Posterior vena cava (tissue), 2 donors: ENCODE results near the gene WIZ. TPM values are rescaled to one million over a fixed set of nuclear protein-coding genes. Genes with fewer than 3 reads are reported as not detected.

Experiments used
- DNase-seq: peaks from one replicate; pipeline ENCODE4 v3.0.0-alpha.2; 2020; ENCODE audit warnings: low spot score
- intact Hi-C, 2 donors: fragments of 100-400 bp; cut with DNase I; formaldehyde crosslinking; loops; one replicate each; pipeline versions ENCODE4 v1.14.1 to v1.14.2; 2022 to 2023
- total RNA-seq, 2 donors: library from RNA; stranded (reverse); fragmentation: NEBNext Ultra II Directional; extraction: Animal tissue kit (Norgen Biotek cat#: 25700); gene quantifications; one replicate each; pipeline ENCODE4 v1.2.1, GENCODE V29; 2021
- donor health status: DM: yes; HTN: yes; CAD: no.
- donor health status: DM: yes; HTN: yes; CAD: no.

WIZ gene
- total RNA-seq, 2 donors from 2014 or later, result 33.2 to 44.2 TPM

- intact Hi-C loops, result loop anchor here in 1 of 2 donors (10.0 kb wide), 1 partner anchor 87 kb away; no protein-coding TSS in a partner anchor
- no peak for DNase-seq
Measured at GRCh38 chr19:15467734-15468214, 18.0 kb upstream of the WIZ start.

- intact Hi-C loops, result loop anchor here in 1 of 2 donors (10.0 kb wide), 1 partner anchor 88 kb away; no protein-coding TSS in a partner anchor
- DNase-seq, result no peak
Measured at GRCh38 chr19:15466851-15467733, 17.3 kb upstream of the WIZ start.

- DNase-seq, result no peak
- intact Hi-C loops, result loop anchor here in 1 of 2 donors (5.0 to 10.0 kb wide), 2 partner anchors 90 to 362 kb away; no protein-coding TSS in a partner anchor
Measured at GRCh38 chr19:15464394-15465385, 14.9 kb upstream of the WIZ start, which contains the start of gene RASAL3. RASAL3 (minus strand) TSS chr19:15464544; CDS start chr19:15464358, 186 bp downstream.

GRCh38 chr19:15463861-15464371 lies 14.2 kb upstream of the WIZ start:
- intact Hi-C loops, result loop anchor here in 1 of 2 donors (5.0 to 10.0 kb wide), 2 partner anchors 91 to 362 kb away; no protein-coding TSS in a partner anchor
- no peak for DNase-seq

- no peak for DNase-seq
- intact Hi-C loops, result loop anchor here in 1 of 2 donors (5.0 to 10.0 kb wide), 2 partner anchors 93 to 359 kb away; no protein-coding TSS in a partner anchor
Measured at GRCh38 chr19:15461694-15462093, 11.9 kb upstream of the WIZ start.

- intact Hi-C loops, result no loop called here
- DNase-seq, result no peak
Measured at GRCh38 chr19:15457701-15458484, 8.1 kb upstream of the WIZ start.

GRCh38 chr19:15456871-15457700 lies 7.3 kb upstream of the WIZ start:
- intact Hi-C loops, result no loop called here
- no peak for DNase-seq

GRCh38 chr19:15456441-15456840 lies 6.7 kb upstream of the WIZ start:
- no peak for DNase-seq
- intact Hi-C loops, result no loop called here

- DNase-seq, result peak; percentile 51
- intact Hi-C loops, result no loop called here
Measured at GRCh38 chr19:15455996-15456395, 6.2 kb upstream of the WIZ start.

GRCh38 chr19:15453906-15454860 lies 4.4 kb upstream of the WIZ start:
- intact Hi-C loops, result no loop called here
- DNase-seq, result peak; percentile 68

GRCh38 chr19:15453091-15453578 lies 3.4 kb upstream of the WIZ start:
- intact Hi-C loops, result no loop called here
- DNase-seq, result no peak

- intact Hi-C loops, result no loop called here
- peak; percentile 97 for DNase-seq
Measured at GRCh38 chr19:15452111-15453047, 2.6 kb upstream of the WIZ start.

GRCh38 chr19:15450528-15450890 lies 753 bp upstream of the WIZ start:
- no peak for DNase-seq
- intact Hi-C loops, result no loop called here

GRCh38 chr19:15448778-15449619 lies 757 bp downstream of the WIZ start:
- intact Hi-C loops, result no loop called here
- no peak for DNase-seq
